Astrocyte (in vitro differentiated cells and primary cell): ENCODE data around the gene PRIMA1.

Source experiments
- CTCF ChIP-seq: IDR thresholded peaks from 2 replicates; pipeline ENCODE4 v1.5.1; 2011; ENCODE audit warnings: low read depth, mild to moderate bottlenecking, inconsistent platforms, low read length, moderate library complexity; ENCODE audit not compliant: insufficient read depth
- EZH2 ChIP-seq: IDR thresholded peaks from 2 replicates; pipeline ENCODE4 v1.6.1; 2012; ENCODE audit warnings: mild to moderate bottlenecking, low read length, inconsistent platforms; ENCODE audit not compliant: insufficient read depth

- no peak for TF ChIP-seq CTCF
- TF ChIP-seq EZH2: no peak
Observed at GRCh38 chr14:93736378-93737014, 51.8 kb downstream of the PRIMA1 start.
